NOMO-1 (cell line): ENCODE results near the gene ATRNL1.
"Not testable (repeated sequence)": the region's sequence is repeated elsewhere in the genome, so short reads cannot be mapped to it uniquely, and the experiment has no call there.

Experiments
- DNase-seq, 2 experiments: peaks; one replicate each; lab custom pipeline; 2025; ENCODE audit not compliant: unreplicated experiment in 2 of 2; lab: John Stamatoyannopoulos, UW

Gene ATRNL1

DNA sequence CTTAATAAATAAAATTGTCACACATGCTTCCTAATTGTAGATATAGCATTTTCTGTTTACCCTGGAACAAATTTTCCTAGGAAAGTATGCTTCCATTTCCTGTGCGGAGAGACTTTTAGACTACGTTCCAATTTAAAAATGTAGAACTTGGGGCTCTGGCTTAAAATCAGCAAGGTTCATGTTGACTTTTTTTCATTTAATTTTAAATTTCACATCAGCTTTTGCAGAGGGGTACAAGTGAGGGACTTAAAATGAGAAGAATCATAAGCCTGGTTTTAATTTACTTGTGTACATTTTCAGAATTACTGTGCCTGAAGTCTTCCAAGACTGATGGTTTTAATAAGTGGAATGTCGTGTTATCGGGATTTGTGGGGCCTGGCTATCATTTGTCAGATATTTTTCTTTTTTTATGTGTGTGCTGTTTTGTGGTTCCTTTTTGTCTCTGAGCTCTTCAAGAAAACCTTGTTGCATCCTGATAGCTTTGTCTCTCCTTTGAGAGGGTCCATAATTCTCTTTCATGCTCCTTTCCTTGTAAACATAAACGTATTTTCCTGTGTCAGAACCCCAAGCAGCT lies 8.8 kb upstream of the ATRNL1 start:
- DNase-seq, result no peak

DNA sequence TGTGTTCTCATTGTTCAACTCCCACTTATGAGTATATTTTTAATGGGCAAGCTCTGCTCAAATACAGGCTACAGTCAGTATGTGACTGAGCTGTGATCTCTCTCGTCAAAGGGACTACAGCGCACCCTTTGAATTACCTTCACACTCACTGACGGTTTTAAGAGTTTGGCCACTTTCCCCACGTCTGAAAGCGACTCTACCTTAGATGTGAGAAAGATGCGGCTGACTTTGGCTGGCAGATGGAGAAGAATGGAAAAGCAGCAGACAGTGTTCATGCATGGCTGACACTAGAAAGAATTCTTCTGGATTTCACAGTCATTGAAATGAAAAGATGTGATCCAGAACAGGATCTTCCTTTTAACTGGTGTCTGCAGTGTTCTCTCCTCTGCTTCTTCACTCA lies 2.0 kb upstream of the ATRNL1 start:
- DNase-seq, result no peak

DNA sequence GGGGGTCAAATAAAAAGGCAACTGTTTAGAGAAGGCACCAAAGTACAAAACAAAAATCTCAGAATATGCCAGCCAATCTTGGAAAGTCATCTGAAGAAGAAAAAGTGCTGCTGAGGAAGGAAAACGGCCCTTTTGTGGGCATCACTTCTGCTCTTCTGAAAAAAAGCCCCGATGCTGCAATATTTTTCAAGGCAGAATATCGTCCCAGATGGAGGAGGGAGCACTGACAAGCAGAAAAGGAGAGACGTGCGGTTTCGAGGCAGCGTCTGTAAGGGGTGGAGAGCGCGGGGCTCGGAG lies 959 bp upstream of the ATRNL1 start:
- DNase-seq, result no peak

DNA sequence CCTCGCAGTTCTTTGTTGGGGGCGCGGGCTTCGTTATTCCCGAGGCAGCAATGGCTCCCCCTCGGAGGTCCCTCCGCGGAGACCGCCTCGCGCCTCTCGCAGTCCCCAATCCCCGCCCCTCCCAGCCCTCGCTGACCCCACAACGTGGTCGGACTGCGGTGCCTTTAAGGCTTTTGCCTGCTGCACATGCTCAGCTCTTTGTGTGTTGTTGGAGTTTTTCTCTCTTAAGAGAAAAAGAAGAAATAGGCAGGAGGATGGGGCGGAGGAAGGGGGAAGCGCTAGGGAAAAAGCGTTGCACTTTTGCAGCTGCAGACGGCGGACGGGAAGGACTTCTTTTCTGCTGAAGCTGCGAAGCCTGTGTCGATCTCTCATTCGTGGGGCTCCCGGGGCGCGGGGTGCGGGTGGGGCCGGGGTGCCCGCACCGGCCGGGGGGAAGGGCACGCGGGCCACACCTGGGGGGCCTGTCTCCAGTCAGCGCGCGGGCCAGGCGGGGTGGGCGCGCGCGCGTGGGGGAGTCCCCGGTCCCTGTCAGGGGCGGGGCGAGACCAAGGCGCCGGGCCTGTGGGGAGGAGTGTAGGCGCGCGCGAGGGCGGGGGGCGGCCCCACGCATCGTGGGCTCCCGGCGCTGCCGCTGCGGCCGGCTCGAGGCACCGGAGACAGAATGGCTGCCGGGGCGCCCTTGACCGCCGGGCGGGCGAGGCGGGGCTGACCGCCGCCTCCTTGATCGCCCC lies 445 bp upstream of the ATRNL1 start:
- peak in 1 of 2 experiments; percentile 10 for DNase-seq

DNA sequence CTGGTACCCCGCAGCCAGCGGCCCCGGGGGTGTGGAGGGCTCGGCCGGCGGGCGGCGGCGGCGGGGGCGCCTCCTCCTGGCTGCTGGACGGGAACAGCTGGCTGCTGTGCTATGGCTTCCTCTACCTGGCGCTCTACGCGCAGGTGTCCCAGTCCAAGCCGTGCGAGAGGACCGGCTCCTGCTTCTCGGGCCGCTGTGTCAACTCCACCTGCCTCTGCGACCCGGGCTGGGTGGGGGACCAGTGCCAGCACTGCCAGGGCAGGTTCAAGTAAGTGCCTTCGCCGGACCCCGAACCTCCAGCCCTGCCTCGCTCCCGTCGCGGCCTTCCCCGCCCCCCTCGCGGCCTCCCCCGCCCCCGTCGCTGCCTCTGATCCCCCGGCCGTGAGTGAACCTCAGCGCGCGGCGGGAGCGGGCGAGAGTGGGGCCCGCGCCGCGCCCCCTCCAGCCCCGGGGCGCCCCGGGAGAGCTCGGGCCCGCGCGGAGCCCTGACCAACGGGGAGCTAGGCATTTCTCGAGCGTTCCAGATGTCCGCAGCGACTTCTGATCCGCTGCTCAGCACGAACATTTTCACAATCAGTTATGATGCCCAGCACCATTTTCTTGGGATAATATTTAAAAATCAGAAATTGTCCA lies 727 bp downstream of the ATRNL1 start:
- DNase-seq, result no peak

DNA sequence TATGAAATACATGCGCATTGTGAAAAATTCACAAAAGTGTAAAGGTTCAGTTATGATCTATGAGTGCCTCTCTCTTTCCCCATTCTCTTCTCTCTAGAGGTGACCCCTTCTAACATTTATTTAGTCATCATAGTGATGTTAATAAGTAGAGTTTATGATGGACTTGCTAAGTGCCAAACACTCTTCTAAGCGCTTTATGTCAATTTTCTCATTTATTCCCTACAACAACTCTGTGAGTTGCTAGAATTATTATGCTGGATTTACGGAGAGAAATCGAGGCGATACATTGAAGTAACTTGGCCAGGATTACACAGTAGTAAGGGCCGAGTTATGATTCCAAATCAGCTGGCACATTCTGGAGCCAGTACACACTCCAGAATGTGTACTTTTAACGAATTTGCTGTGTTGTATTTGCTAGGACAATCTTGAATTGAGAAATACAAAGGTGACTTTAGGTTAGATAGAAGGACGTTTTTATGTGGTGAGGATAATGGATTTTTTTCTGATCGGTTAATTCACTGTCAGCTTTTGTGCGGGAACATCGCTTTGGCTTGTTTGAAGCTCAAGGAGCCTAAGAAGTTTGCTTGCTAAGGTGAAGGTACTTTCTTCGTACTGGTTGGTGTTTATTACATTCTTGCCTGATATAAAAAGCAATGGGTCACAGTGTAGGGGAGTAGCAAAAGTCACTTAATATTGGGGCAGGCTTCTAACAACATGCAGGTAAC lies 1.4 kb downstream of the ATRNL1 start:
- no peak for DNase-seq

DNA sequence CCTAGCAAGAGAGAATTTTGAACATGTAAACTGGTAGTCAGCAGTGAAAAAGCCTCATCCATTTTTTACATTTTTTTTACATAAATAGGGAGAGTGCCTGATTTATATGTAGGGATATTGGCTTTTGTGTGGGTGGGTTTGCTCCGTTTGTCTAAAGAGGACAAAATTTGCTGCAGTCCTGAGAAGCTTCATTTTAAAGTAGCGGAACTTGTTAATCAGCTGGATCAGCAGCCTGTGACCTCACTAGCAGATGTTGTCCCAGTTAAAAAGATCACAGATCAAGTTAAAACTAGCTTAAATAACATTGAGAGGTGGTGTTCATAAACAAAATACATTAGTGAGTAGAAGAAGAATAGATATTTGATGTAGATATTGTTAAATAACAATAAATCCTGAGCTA lies 2.6 kb downstream of the ATRNL1 start:
- DNase-seq, result no peak

DNA sequence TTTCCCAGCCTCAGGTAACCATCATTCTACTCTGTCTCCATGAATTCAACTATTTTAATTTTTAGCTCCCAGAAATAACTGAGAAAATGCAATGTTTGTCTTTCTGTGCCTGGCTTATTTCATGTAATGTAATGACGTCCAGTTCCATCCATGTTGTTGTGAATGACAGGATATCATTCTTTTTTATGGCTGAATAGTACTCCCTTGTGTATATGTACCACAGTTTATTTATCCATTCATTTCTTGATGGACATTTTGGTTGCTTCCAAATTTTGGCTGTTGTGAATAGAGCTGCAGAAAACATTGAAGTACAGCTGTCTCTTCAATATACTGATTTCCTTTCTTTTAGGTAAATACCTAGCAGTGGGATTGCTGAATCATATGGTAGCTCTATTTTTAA lies 10.5 kb downstream of the ATRNL1 start:
- no peak for DNase-seq

DNA sequence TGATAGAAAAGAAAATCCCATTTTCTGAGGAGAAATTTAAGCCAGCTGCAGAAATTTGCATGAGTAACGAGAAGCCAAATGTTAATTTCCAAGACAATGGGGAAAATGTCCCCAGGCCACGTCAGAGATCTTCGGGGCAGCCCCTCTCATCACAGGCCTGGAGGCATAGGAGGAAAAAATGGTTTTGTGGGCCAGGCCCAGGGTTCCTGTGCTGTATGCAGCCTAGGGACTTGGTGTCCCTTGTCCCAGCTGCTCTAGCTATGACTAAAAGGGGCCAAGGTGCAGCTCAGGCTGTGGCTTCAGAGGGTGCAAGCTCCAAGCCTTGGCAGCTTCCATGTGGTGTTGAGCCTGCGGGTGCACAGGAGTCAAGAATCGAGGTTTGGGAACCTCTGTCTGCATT lies 12.2 kb downstream of the ATRNL1 start:
- not testable (repeated sequence) for DNase-seq

DNA sequence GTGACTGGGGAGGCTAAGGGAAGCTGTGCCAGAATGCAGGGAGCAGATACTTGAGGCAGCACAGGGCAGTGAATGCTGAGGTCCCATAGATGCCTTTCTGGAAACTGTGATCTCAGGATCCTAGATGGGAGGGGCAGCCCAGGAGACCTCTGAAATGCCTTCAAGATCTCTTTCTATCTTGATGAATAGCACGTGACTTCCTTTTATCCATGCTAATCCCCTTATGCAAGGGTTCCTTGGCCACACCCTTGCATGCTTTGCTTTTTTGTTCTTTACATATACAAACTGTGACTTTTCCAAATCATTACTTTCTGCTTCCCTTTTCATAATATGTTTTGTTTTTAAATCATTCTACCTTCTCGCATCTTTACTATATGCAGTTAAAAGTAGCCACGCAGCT lies 14.7 kb downstream of the ATRNL1 start:
- DNase-seq, result no peak

DNA sequence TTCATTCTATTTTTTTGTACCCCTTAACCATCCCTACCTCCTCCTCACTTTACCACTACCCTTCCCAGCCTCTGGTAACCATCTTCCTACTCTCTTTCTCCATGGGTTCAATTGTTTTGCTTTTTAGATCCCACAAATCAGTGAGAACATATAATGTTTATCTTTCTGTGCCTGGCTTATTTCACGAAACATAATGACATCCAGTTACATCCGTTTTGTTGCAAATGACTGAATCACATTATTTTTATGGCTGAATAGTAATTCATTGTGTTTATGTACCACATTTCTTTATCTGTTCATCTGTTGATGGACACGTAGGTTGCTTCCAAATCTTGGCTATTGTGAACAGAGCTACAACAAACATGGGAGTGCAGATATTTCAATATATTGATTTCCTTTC lies 24.1 kb downstream of the ATRNL1 start:
- no peak for DNase-seq

DNA sequence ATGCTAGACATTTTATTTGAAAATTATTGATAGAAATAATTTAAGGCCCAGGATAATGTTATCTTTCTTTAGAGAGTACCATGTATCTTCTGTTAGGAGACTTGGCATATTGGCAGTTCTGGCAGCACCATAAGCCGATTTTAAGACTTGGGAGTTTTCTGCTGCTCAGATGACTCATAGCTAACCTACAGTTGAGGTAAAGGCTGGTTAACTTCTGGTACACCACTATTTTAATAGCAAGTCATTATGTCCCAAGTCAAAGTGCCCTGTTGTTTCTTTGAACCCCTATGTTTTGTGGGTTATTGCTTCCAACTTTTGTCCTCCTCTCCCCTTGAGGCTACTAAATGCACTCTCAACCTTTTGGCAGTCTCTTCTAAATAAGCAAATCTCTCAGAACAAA lies 25.2 kb downstream of the ATRNL1 start:
- no peak for DNase-seq

DNA sequence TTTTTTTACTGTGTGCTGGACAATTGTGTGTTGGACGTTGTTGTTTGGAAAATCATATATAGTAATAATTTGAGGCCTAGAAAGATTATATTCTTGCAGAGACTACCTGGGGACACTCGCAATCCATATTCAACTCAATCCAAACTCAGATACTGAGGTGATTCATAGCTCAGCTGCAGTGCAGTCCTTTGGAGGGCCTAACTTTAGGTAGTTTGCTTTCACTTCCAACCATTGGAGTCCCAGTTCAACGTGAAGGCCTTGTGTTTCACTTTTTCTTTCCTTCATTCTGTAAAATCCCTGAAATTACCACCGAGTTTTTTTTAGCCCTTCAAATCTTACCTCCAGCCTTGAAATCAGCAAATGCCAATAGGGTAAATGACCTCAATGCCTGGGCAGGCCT lies 32.3 kb downstream of the ATRNL1 start:
- no peak for DNase-seq

DNA sequence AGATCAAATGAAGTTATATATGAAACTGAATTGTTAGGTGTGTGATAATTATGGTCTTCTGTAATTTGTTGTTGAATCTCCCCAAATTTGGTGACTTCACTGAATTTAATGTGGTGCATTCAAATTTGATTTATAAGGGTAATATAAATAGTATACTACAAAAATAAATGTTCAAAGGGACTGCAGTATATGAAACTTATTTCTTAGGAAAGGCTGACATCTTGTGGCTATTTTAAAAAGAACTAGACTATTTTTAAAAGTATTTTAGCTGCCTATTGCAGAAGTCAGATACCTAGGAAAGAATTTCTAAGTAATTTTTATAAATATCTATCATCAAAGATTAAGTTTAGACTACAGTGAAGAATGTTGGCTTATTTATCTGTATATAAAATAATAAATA lies 36.6 kb downstream of the ATRNL1 start:
- DNase-seq, result peak in 1 of 2 experiments; percentile 28

DNA sequence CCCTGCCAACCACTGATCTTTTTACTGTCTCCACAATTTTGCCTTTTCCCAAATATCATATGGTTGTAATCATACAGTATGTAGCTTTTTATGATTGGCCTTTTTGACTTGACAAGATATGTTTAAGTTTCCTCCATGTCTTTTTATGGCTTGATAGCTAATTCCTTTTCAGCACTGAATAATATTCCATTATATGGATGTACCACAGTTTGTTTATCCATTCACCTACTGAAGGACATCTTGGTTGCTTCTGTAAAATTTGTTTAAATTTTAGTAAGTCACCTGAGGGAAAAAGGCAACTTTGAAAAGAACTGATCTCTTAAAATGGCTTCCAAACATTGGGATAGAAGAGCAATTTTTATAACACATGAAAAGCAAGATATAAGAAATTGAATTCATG lies 43.5 kb downstream of the ATRNL1 start:
- no peak for DNase-seq

DNA sequence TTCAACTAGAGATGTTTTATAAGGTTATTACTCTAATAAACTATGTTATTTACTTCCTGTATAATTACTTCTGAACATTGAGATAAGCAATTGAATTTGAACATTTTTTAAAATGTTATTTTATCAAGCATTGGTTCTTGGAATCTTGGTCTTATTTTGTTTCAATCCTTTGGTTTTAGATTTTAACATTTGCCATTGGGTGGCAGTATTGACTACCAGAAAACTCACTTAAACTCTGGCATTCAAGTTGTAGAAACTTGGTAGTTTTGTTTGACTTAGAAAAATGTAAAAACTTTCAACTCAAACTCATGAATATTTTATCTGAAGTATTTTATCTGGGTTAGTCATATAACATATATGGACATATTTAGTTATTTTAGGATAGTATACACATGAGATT lies 48.1 kb downstream of the ATRNL1 start:
- DNase-seq, result peak in 1 of 2 experiments; percentile 9

DNA sequence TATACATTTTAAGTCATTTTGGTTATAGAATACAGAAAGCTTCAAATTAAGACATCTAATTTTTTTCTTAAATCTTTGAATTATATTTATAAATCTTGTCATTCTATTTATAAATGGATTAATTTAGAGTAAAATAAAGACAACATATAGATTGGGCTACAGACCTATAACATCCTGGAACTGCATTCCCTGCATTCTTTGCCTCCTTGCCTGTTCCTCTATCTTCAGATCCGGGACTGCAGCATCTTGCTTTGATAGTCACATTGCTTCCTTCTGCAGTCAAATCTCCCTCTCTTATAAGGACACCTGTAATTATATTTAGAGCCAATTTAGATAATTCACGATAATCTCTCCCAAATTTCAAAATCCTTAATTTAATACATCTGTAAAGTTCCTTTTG lies 64.2 kb downstream of the ATRNL1 start:
- no peak for DNase-seq

DNA sequence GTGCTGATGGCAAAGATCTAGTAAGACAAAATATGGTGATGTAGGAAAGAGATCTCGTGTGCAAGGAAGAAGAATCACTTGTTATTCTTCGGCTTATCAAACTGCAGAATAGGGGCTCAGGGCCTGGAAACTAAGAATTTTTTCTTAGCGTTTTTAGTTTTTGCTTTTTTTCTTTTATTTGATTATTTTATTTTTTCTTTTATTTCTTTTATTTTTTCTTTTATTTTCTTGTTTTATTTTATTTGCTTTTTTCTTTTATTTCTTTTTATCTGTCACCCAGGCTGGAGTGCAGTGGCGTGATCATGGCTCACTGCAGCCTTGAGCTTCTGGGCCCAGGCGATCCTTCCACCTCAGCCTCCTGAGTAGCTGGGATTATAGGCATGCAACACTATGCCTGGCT lies 70.0 kb downstream of the ATRNL1 start:
- no peak for DNase-seq

DNA sequence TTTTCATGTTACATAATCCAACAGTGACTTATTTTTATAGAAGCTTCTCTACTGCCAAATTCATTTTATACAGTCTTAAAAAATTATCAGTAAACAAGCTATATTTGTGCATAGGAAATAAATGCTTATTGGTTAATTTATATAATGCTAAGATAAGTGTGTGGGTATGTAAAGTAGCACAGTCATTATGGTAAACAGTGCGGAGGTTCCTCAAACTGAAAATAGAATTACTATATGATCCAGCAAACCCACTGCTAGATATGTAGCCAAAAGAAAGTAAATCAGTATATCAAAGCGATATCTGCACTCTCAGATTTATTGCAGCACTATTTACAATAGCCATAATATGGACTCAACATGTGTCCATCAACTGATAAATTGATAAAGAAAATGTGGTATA lies 71.1 kb downstream of the ATRNL1 start:
- no peak for DNase-seq

DNA sequence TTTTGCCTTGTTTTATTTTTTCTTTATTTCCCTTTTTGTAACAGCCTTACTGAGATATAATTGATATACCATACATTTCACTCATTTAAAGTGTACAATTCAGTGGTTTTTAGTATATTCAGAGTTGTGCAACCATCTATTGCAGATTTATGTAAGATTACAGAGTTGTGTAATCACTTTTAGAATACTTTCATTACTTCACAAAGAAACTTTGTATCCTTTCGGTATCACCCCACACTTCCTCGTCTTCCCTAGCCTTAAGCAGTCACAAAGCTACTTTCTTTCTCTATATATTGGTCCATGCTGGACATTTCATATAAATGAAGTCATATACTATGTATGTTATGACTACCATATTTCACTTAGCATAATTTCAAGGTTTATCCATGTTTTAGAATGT lies 74.6 kb downstream of the ATRNL1 start:
- peak in 1 of 2 experiments; percentile 71 for DNase-seq

DNA sequence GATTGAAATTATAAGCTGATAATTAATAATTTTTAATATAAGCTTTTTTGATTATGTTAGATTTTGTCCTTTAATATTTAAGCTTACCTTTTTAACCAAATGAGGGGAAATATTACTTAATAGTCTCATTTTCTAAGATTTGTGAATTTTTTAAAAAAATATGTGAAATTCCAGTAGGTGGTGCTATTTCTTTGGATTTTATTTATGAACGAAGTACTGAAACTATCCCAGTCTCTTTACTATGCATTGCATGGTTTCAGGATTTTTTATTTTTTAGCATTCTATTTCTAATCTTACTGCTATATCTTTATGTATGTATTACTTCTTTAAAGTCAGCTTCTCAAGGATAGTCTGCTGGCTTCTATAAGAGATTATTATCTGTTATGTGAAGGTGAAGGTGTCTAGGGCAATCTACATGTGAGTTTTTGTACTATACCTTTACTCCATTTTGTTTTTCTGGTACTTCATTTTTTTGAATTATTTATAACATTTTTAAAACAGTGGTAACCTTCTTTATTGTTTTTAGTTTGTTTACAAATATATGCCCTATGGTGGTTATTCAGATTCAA lies 78.3 kb downstream of the ATRNL1 start:
- peak in 1 of 2 experiments; percentile 25 for DNase-seq
